ENCODE results near the gene MC2R. TPM values are rescaled to one million over a fixed set of nuclear protein-coding genes. Genes with fewer than 3 reads are reported as not detected.

Gene MC2R
- total and polyA plus RNA-seq, 10 of the 15 experiments (the other 5 are each of a cell fraction or from before 2014, with no cell fraction given): 0.15 TPM; not detected in 9

DNA sequence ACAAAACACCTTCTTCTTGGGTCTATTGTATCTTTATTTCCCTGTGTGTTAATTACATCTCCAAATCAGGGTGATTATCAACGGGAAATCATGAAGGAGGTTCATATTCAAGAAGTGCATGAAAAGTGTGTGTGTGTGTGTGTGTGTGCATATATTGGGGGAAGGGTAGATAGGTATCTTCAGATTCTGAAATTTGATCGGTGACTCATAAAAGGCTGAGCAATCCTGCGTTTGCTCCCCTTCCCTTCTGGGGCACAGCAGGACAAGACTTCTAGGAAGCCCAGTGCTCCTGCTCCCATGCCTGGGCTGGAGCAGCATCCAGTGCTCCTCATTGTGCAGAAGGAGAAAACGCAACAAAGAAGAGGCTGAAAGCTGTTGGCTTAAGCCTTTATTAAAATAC, 65.5 kb downstream of the MC2R start:
- H3K36me3 ChIP-seq (ENCODE audit: control insufficient read depth in 2 of 2, insufficient read depth in 2 of 2, low read length in 1 of 2): no peaks in the 10 kb centered on the region; a peak in 1 of 4 replicates
- H3K79me2 ChIP-seq (ENCODE audit: control insufficient read depth, insufficient read depth, low read length): no peaks in the 10 kb centered on the region
- intact Hi-C loops (cut with micrococcal nuclease; ENCODE audit: unreplicated experiment): no loop called here
- FAIRE-seq (no peak), ATAC-seq (no peak), DNase-seq (ENCODE audit: low read depth, low spot score) (no peak)
- WGBS (ENCODE audit: insufficient coverage, insufficient replicate concordance, low lambda C conversion rate, missing lambda C conversion rate): 56% methylated on average over 4 of the region's 4 CpGs
- no peaks in the 10 kb centered on the region for H3K27me3 ChIP-seq (replicated peaks in 1 of 2; ENCODE audit: control insufficient read depth in 2 of 2, insufficient read depth in 2 of 2, low read length in 1 of 2)
- H3K4me2 ChIP-seq (ENCODE audit: control insufficient read depth, insufficient read depth): no peak overlapping the region
- RAD21 ChIA-PET (ENCODE audit: unreplicated experiment): no interaction called here
- in situ Hi-C loops (cut with MboI): no loop called here
- CTCF ChIA-PET: no interaction called here
- H4K20me1 ChIP-seq (ENCODE audit: control insufficient read depth, insufficient read depth): no peaks in the 10 kb centered on the region
- no peak overlapping the region for H3K27ac ChIP-seq (ENCODE audit: control insufficient read depth, insufficient read depth)
- no TSS peak for BruUV-seq (replicated peaks)
- POLR2A ChIA-PET: no interaction called here
- H3K9ac ChIP-seq (ENCODE audit: control insufficient read depth, insufficient read depth, low read length): no peak overlapping the region
- H3K4me1 ChIP-seq (ENCODE audit: control insufficient read depth, insufficient read depth, low read length): no peaks in the 10 kb centered on the region
- SMC1A ChIA-PET (ENCODE audit: uncharacterized antibody, unreplicated experiment): no interaction called here
- no peak overlapping the region for H2AFZ ChIP-seq (ENCODE audit: control insufficient read depth, low read depth, low read length)
- no peaks in the 10 kb centered on the region; the same call in 2 of the 3 replicates for H3K9me3 ChIP-seq (replicated peaks; ENCODE audit: control insufficient read depth, insufficient read depth, low read length)
- TF ChIP-seq, protein P1, sequence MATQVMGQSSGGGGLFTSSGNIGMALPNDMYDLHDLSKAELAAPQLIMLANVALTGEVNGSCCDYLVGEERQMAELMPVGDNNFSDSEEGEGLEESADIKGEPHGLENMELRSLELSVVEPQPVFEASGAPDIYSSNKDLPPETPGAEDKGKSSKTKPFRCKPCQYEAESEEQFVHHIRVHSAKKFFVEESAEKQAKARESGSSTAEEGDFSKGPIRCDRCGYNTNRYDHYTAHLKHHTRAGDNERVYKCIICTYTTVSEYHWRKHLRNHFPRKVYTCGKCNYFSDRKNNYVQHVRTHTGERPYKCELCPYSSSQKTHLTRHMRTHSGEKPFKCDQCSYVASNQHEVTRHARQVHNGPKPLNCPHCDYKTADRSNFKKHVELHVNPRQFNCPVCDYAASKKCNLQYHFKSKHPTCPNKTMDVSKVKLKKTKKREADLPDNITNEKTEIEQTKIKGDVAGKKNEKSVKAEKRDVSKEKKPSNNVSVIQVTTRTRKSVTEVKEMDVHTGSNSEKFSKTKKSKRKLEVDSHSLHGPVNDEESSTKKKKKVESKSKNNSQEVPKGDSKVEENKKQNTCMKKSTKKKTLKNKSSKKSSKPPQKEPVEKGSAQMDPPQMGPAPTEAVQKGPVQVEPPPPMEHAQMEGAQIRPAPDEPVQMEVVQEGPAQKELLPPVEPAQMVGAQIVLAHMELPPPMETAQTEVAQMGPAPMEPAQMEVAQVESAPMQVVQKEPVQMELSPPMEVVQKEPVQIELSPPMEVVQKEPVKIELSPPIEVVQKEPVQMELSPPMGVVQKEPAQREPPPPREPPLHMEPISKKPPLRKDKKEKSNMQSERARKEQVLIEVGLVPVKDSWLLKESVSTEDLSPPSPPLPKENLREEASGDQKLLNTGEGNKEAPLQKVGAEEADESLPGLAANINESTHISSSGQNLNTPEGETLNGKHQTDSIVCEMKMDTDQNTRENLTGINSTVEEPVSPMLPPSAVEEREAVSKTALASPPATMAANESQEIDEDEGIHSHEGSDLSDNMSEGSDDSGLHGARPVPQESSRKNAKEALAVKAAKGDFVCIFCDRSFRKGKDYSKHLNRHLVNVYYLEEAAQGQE (IDR thresholded peaks at IDR 0.05; ENCODE audit: low read depth, low read length): no peak
- TF ChIP-seq RAD21 (IDR thresholded peaks at IDR 0.05; ENCODE audit: insufficient read depth, low read depth, low read length): no peak
- no peak for TF ChIP-seq MYB (IDR thresholded peaks at IDR 0.05; ENCODE audit: borderline replicate concordance, low read depth, low read length)
- TF ChIP-seq HCFC1 (IDR thresholded peaks at IDR 0.05; ENCODE audit: low read length): no peak
- no peak for TF ChIP-seq SIX5 (IDR thresholded peaks at IDR 0.05; ENCODE audit: low read depth, low read length, severe bottlenecking)
- H3K4me3 ChIP-seq: no peak overlapping the region

Data from GM12878 (cell line).